NCI-H146 (cell line): ENCODE measurements around the gene TTC39B.

ENCODE experiments used
- DNase-seq: peaks from one replicate; lab custom pipeline; 2025; lab: John Stamatoyannopoulos, UW

TTC39B gene

GRCh38 chr9:15163931-15164330 lies 143.1 kb downstream of the TTC39B start:
- DNase-seq: no peak

- DNase-seq: no peak
Observed at GRCh38 chr9:15161753-15162152, 145.3 kb downstream of the TTC39B start.

- DNase-seq: no peak
Observed at GRCh38 chr9:15160673-15161072, 146.3 kb downstream of the TTC39B start.

DNA sequence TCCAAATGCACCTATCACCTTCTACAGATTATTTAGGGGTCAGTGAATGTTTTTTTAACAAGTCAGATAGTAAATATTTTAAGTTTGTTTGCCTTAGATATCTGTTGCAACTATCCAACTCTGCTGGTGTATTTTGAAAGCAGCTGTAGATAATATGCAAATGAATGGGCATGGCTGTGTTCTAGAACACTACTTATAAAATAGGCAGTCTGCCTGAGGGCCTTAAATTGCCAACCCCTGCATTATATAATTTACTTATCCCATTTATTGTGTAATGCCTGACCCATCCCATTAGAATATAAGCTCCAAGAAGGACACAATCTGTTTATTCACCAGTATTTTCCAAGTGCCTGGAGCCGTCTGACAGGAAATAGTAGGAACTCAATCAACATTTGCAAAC lies 149.0 kb downstream of the TTC39B start:
- no peak for DNase-seq

DNA sequence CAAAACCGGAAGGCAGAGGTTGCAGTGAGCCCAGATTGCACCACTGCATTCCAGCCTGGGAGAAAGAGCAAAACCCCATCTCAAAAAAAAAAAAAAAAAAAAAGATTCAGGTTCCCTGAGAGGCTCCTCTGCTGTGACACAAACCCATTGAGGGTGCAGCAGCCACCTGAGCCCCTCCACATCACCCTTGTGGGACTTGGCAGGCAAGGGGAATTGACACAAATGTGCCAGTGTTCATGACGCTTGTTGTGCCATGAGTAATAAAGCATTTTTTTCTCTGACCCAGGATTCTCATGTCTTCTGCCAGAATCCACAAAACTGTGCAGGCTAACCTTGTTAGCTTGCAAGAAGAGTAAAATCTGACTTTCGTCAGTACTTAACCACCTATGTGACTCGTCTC lies 149.6 kb downstream of the TTC39B start:
- DNase-seq: no peak

GRCh38 chr9:15156241-15156640 lies 150.8 kb downstream of the TTC39B start:
- no peak for DNase-seq

GRCh38 chr9:15155826-15156225 lies 151.2 kb downstream of the TTC39B start:
- peak; percentile 31 for DNase-seq

GRCh38 chr9:15155323-15155722 lies 151.7 kb downstream of the TTC39B start:
- no peak for DNase-seq

DNA sequence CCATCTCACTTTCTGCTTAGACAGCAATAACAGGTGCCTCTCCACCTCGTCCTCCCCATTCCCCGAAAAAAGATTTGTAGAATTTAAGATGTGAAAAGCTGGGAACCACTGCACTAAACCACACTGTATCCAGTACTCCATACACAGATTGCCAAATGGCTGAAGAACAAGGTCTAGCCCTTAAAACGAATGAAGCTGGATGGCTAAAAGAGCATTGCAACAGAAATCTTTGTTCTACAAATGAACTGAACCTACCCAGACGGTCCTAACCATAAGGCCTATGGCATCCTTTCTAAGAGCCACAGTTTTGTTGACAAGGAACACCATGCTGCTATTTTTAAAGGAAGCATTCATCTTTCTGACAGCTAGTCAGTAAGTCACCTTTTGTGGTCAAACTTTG lies 152.3 kb downstream of the TTC39B start:
- DNase-seq: no peak

DNA sequence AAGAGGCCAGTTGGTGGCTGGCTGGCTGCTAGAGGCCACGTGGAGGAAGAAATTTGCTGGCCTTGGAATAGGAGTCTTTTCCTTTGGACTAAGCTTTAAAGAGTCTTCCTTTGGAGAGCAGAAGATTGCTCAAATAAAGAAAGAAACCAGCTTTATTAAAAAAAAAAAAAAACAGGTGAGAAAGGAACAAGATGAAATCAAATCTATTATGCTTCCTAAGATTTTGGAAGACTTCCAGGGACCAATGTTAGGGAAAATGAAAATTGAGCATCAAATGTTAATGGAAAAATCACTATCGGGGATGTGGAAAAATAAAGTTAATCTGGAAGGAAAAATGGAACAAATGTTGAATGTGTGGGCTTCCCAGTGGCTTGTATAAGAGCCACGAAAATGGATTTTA lies 153.1 kb downstream of the TTC39B start:
- no peak for DNase-seq

- no peak for DNase-seq
Observed at GRCh38 chr9:15150939-15151338, 156.1 kb downstream of the TTC39B start.

DNA sequence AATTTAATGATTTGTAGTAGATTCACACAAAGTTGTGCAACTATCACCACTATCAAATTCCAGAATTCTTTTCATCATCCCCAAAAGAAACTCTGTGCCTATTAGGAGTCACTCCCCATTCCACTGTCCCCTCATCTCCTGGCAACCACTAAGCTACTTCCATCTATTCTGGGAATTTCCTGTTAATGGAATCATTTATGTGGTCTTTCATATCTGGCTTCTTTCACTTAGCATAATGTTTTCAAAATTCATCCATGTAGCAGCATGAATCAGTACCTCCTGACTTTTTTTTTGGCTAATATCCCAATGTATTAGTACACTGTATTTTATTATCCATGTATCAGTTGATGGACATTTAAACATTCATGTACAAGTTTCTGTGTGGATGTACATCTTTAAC lies 157.6 kb downstream of the TTC39B start:
- no peak for DNase-seq

DNA sequence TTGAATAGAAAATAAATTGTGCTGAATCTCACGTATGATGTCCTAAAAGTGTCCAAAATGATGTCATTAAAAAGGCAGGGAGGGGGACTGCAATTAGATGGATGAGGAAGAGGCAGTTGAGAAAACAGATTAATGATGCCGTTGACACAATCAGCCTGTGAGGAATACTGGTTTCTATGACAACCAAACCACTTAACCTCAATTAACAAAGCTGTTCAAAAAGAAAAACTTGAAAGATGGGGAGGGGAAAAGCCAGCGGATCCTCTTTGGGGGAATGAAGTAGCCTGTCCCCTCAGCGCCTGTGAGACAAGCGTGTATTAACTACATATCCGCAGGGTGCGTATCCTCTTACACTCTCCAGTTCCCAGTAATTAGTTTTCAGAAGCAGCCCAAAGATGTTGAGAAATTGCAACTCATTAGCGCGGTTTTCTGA lies 160.7 kb downstream of the TTC39B start:
- peak; percentile 92 for DNase-seq

- DNase-seq: no peak
Observed at GRCh38 chr9:15144622-15145061, 162.4 kb downstream of the TTC39B start.

DNA sequence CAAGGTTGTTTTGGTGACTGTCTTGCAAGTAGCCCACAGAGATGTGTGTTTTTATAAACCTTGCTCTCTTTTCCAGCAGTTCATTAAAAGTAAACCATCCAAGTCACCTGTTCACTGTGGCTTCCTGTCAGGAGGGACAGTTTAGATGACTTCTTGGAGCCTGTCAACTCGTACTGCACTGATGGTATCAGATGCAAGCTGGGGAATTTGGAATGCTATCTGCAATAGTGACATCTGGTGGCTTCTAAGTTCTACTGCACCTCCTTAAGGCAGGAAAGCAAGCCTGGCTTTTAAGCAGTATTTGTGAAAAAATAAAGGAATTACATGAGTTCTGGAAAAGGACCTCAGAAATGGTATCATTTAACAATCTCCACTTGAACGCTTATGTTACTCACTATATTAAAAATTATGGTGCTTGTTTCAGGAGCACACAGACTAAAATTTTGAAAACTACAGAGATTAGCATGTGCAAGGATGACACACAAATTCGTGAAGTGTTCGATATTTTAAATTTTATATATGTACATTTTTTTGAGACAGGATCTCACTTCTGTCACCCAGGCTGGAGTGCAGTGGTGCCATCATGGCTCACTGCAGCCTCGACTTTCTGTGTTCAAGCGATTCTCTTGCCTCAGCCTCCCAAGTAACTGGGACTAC lies 164.0 kb downstream of the TTC39B start:
- DNase-seq: peak; percentile 66

- DNase-seq: no peak
Observed at GRCh38 chr9:15140051-15140450, 167.0 kb downstream of the TTC39B start.

DNA sequence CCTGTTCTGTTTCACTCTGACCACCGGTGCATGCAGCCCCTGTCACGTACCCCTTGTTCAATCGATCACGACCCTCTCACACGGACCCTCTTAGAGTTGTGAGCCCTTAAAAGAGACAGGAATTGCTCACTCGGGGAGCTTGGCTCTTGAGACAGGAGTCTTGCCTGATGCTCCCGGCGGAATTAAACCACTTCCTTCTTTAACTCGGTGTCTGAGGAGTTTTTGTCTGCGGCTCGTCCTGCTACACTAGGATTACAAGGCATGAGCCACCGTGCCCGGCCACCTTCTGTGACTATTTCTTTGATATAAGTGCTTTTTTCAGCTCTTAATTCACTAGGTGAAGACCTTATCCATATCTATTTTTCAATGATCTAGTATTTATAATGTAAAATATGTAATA lies 167.5 kb downstream of the TTC39B start:
- no peak for DNase-seq

GRCh38 chr9:15138357-15138686 lies 168.7 kb downstream of the TTC39B start:
- DNase-seq: no peak

DNA sequence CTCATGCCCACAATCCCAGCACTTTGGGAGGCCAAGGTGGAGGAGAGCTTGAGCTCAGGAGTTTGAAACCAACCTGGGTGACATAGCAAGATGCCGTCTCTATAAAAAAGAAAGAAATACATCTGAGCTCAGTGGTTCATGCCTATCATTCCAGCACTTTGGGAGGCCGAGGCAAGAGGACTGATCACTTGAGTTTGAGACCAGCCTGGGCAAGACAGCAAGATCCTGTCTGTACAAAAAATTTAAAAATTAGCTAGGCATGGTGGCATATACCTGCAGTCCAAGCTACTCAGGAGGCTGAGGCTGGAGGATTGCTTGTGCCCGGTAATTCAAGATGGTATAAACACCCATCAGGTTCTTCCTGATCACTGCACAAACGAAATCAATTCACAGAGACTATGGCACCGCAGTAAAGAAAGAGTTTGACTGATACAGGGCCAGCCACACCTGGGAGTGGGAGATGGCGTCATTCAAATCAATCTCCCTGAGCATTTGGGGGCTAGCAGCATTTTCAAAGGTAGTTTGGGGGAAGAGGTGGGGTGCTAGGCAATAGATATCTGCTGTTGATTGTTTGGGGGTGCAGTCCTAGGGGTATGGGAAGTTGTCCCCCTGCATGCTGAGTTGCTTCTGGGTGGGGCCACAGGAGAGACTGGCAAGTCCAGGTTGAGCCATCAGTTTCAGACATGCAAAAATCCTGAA lies 169.2 kb downstream of the TTC39B start:
- DNase-seq: no peak

DNA sequence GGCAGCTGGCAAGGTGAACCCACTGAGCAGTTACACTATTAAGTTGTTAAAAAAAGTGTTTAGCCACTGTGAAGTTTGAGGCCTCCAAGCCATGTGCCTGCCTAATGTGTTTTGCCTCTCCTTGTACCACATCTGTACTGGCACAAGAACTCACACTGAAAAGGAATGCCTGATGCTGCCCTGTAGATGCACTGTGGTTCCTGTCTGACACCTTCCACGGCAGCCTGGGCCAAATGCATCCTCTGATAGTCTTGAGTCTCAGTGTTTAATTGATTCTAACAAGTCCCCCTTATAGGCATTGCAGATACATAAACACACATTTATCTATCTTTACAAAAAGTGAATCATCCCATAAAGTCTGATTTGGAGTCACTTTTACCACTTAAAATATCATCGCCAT lies 169.9 kb downstream of the TTC39B start:
- no peak for DNase-seq

- no peak for DNase-seq
Observed at GRCh38 chr9:15136646-15137045, 170.4 kb downstream of the TTC39B start.

DNA sequence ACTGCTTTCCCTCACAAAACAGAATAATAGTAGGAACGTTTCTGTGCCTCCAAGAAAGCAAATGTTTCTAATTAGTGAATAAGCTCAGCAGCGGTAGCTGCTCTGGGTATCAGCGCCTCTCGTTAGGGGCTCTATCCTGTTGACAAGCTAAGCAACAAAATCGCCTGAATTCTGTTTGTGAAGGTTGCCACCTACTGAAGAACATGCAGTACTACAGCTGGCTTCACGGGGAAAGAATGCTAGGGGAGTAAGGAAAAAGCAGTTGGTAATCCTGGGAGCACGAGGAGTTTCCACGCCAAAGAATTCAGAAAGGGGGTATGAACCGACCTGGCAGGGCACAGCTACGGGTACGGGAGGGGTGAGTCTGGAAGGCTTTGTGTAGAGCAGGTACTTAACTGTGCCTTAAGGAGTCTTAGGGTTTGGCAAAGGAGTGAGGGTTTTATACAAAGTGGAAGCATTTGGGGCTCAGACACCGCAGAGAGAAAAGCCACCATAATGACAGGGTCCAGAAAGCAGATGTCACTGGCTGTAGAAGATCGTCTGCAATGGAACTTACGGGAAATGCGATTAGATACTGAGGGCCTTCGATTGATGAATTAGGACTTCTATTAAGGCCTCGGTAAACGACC lies 171.7 kb downstream of the TTC39B start:
- DNase-seq: peak; percentile 82

DNA sequence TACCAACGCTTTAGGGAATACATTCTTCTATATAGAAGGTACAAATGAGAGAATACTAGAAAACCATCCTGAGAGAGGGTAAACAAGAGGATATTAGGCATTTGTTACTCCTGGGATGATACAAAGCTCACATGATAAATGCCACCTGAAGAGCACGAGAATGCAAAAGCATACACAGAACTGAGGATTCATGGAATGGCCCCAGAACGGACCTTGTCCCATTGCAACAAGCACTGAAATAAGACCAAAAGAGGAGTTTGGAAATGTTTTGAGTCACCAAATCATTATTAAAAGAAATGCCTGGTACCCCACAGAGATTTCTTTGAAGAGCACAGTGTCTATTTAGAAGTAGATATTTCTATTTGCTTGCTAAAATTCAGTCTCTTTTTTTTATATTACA lies 173.5 kb downstream of the TTC39B start:
- no peak for DNase-seq

- no peak for DNase-seq
Observed at GRCh38 chr9:15132091-15132490, 174.9 kb downstream of the TTC39B start.
